HG03064 (cell line): Measurements from ENCODE around the gene MXRA5.
"Not testable (repeated sequence)": the region's sequence is repeated elsewhere in the genome, so short reads cannot be mapped to it uniquely, and the experiment has no call there.

Source experiments
- ATAC-seq: cut with Tn5 transposase; IDR thresholded peaks from one replicate; pipeline ENCODE4 v1.9.1; 2021; ENCODE audit warnings: low read depth; ENCODE audit not compliant: unreplicated experiment

MXRA5 gene, protein sequence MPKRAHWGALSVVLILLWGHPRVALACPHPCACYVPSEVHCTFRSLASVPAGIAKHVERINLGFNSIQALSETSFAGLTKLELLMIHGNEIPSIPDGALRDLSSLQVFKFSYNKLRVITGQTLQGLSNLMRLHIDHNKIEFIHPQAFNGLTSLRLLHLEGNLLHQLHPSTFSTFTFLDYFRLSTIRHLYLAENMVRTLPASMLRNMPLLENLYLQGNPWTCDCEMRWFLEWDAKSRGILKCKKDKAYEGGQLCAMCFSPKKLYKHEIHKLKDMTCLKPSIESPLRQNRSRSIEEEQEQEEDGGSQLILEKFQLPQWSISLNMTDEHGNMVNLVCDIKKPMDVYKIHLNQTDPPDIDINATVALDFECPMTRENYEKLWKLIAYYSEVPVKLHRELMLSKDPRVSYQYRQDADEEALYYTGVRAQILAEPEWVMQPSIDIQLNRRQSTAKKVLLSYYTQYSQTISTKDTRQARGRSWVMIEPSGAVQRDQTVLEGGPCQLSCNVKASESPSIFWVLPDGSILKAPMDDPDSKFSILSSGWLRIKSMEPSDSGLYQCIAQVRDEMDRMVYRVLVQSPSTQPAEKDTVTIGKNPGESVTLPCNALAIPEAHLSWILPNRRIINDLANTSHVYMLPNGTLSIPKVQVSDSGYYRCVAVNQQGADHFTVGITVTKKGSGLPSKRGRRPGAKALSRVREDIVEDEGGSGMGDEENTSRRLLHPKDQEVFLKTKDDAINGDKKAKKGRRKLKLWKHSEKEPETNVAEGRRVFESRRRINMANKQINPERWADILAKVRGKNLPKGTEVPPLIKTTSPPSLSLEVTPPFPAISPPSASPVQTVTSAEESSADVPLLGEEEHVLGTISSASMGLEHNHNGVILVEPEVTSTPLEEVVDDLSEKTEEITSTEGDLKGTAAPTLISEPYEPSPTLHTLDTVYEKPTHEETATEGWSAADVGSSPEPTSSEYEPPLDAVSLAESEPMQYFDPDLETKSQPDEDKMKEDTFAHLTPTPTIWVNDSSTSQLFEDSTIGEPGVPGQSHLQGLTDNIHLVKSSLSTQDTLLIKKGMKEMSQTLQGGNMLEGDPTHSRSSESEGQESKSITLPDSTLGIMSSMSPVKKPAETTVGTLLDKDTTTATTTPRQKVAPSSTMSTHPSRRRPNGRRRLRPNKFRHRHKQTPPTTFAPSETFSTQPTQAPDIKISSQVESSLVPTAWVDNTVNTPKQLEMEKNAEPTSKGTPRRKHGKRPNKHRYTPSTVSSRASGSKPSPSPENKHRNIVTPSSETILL (N-terminal part only)

GRCh38 chrX:3346501-3347259, at the start of gene MXRA5:
Gene MXRA5, minus strand, starts transcription at chrX:3346652. Its CDS starts 2,819 bp downstream, at chrX:3343833.
- ATAC-seq, result no peak

DNA sequence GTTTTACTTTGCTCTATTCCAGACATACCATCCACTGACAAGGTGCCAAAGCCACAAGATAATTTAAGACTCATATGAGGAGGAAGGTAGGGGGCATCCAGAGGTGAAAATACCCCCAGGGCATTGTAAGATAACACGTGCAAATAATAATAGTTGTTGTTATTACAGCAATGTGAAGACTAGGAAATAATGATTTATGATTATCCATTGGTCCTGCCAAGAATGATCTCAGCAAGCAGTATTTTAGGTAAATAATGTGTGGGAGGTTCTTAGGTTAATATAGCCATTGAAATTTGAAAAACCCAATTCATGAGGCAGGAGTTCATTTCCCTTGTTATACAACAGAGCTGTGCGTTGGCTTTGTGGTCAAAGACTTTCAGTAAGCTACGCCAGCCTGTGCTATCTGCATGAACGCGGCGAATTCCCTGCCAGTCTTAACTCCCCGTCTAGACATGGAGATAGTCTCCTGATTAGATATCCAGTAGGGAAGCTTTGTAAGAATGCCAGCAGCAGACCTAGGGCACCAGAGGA, 47.2 kb upstream of the MXRA5 start:
- no peak for ATAC-seq

GRCh38 chrX:3393178-3393577, 46.7 kb upstream of the MXRA5 start:
- ATAC-seq, result no peak

- no peak for ATAC-seq
These were observed 42.0 kb upstream of the MXRA5 start for GRCh38 chrX:3388457-3388856.

- no peak for ATAC-seq
These were observed 37.9 kb upstream of the MXRA5 start for GRCh38 chrX:3384327-3384726.

GRCh38 chrX:3380603-3381002, 34.2 kb upstream of the MXRA5 start:
- no peak for ATAC-seq

DNA sequence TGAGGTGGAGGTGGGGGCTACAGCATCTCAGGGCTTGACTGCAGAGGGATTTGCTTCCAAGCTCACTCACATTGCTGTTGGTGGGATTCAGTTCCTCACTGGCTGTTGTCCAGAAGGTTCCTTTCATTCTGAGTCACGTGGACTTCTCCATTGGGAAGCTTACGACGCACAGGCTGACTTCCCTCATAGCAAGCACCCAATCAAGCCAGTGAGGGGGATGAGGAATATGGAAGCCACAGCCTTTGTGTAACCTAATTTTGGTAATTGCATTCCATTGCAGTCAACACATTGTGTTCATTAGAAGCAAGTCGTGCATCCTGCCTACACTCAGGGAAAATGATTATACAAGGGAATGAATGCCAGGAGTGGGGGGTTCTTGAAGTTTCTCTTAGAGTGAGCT, 32.7 kb upstream of the MXRA5 start:
- no peak for ATAC-seq

GRCh38 chrX:3378156-3378555, 31.7 kb upstream of the MXRA5 start:
- no peak for ATAC-seq

DNA sequence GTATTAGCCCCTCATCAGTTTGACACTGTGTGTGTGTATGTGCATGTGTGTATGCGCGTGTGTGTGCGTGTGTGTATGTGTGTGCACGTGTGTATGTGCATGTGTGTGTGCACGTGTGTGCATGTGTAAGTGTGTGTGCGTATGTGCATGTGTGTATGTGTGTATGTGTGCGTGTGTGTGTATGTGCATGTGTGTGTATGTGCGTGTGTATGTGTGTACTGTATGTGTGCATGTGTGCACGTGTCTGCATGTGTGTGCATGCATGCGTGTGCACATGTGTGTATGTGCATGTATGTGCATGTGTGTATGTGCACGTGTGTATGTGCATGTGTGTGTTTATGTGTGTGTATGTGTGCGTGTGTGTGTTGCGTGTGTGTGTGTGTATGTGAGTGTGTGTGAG, 31.1 kb upstream of the MXRA5 start:
- ATAC-seq, result no peak

- not testable (repeated sequence) for ATAC-seq
These were observed 29.5 kb upstream of the MXRA5 start for GRCh38 chrX:3375878-3376508.

DNA sequence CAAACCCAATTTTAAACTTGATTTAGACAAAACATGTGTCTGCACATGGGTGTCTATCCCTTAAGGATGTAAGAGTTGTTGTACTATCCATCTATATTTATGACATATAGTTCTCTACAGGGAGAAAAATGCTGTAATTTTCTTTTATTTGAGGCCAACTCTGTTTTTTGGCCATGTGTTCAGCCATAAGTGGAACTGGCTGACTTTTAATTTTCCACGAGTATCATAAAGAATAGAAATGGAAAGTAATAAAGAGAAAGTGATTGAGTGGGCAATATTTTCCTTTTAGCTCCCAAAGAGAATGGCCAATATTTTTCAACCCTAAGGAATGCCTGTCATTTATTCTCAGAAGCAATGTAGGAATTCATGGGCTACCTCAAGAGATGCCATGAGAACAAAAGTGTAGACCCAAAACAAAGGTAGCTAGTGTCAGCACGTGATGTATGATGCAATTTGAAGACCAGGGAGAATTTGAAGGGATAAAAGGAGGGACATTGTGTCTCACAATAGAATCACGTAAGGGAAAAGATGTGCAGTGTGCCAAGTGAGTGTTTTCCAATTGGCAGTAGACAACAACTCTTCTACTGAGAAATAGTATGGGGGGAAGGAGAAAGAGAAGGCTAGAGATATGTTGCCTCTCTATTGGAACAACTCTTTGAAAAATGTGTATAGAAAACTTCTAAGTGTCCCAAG, 27.8 kb upstream of the MXRA5 start:
- ATAC-seq, result no peak

GRCh38 chrX:3371163-3371562, 24.7 kb upstream of the MXRA5 start:
- ATAC-seq, result no peak

GRCh38 chrX:3370656-3371055, 24.2 kb upstream of the MXRA5 start:
- ATAC-seq, result no peak

DNA sequence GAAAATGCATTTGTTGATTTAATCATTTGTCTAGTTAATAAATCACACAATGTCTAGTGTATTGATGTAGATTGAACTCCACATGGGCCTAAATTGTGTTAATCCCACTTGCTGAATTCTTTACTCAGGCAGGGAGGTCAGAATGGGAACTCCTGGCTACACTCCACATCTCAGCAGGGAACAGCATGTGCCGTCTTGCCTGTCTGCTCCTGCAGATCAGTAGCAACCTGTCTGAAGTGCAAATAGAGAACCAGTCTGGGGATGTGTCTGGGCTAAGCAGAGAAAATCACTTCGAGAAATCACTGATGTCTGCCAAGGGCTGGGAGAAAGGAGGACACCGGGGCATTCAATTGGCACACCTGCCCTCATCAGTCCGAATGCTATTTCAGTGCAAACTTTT, 16.5 kb upstream of the MXRA5 start:
- no peak for ATAC-seq

DNA sequence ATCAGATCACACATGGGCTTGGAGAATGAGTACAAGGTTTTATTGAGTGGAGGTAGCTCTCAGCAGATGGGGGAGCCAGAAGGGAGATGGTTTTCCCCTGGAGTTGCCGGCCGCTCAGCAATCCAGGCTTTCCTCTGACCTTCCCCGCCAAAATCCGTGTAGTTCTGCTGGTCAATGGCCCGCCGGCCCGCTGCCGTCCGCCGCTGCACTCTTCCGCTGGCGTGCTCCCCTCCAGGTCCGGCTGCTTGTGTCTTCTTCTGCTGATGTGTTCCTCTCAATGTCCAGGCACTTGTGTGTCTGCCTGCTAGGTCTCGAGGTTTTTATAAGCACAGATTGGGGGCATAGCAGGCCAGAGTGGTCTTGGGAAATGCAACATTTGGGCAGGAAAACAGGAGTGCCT, 14.4 kb upstream of the MXRA5 start:
- ATAC-seq, result no peak

GRCh38 chrX:3352741-3353140, 6.3 kb upstream of the MXRA5 start:
- not testable (repeated sequence) for ATAC-seq

GRCh38 chrX:3351276-3351675, 4.8 kb upstream of the MXRA5 start:
- ATAC-seq, result no peak

DNA sequence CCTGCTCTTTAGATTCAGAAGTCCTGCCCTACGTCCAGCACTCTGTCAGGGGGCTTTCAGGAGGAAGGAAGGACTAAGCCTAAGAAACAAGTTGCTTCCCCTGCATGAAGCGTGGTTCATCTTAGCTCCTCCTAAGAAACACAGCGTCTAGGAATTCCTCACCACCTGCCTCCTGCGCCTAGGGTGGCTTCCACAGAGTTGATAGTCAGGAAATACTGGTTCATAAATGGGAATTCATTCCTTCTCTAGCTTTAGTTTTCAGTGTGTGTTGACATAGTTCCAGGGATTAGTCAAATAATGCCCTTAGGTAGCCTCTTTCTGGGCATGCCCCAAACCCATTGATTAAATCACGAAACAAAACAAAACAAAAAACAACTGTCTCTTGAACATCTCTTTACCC, 1.7 kb upstream of the MXRA5 start:
- ATAC-seq, result no peak
